ENCODE data around the gene TEDDM1.

DNA sequence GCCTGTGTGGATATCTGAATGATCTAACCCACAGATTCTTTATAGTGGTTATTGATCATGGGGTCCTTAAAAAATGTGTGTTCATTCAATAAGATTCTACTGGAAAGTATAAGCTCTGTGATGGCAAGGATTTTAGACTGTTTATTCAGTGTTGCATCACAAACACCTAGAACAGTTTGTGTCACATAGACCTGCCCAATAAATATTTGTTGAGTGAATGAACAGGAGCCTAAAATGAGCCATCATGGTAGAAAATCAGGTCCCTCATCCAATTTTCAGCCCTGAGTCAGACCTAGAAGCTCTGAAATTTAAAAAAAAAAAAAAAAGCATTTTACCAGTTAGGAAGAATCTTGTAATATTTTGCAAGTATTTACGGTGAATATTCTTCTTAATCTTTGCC is 47.2 kb upstream of the TEDDM1 start:
- TF ChIP-seq, protein P1, sequence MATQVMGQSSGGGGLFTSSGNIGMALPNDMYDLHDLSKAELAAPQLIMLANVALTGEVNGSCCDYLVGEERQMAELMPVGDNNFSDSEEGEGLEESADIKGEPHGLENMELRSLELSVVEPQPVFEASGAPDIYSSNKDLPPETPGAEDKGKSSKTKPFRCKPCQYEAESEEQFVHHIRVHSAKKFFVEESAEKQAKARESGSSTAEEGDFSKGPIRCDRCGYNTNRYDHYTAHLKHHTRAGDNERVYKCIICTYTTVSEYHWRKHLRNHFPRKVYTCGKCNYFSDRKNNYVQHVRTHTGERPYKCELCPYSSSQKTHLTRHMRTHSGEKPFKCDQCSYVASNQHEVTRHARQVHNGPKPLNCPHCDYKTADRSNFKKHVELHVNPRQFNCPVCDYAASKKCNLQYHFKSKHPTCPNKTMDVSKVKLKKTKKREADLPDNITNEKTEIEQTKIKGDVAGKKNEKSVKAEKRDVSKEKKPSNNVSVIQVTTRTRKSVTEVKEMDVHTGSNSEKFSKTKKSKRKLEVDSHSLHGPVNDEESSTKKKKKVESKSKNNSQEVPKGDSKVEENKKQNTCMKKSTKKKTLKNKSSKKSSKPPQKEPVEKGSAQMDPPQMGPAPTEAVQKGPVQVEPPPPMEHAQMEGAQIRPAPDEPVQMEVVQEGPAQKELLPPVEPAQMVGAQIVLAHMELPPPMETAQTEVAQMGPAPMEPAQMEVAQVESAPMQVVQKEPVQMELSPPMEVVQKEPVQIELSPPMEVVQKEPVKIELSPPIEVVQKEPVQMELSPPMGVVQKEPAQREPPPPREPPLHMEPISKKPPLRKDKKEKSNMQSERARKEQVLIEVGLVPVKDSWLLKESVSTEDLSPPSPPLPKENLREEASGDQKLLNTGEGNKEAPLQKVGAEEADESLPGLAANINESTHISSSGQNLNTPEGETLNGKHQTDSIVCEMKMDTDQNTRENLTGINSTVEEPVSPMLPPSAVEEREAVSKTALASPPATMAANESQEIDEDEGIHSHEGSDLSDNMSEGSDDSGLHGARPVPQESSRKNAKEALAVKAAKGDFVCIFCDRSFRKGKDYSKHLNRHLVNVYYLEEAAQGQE (IDR thresholded peaks at IDR 0.05; ENCODE audit: low read depth, low read length) = no peak
- TF ChIP-seq, protein P2, sequence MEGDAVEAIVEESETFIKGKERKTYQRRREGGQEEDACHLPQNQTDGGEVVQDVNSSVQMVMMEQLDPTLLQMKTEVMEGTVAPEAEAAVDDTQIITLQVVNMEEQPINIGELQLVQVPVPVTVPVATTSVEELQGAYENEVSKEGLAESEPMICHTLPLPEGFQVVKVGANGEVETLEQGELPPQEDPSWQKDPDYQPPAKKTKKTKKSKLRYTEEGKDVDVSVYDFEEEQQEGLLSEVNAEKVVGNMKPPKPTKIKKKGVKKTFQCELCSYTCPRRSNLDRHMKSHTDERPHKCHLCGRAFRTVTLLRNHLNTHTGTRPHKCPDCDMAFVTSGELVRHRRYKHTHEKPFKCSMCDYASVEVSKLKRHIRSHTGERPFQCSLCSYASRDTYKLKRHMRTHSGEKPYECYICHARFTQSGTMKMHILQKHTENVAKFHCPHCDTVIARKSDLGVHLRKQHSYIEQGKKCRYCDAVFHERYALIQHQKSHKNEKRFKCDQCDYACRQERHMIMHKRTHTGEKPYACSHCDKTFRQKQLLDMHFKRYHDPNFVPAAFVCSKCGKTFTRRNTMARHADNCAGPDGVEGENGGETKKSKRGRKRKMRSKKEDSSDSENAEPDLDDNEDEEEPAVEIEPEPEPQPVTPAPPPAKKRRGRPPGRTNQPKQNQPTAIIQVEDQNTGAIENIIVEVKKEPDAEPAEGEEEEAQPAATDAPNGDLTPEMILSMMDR (IDR thresholded peaks at IDR 0.05 in 2 of 3, conservative IDR thresholded peaks at IDR 0.05 in 1 of 3; ENCODE audit: control insufficient read depth in 2 of 3, extremely low read depth in 1 of 3, insufficient read depth in 1 of 3, low read depth in 3 of 3, low read length in 3 of 3) = no peak
- no peak for TF ChIP-seq FOXM1 (IDR thresholded peaks at IDR 0.05; ENCODE audit: low read depth, low read length)
- TF ChIP-seq ZNF24 (IDR thresholded peaks at IDR 0.05) = no peak
